ENCODE data around the gene MACROH2A2. TPM values are rescaled to one million over a fixed set of nuclear protein-coding genes. Genes with fewer than 3 reads are reported as not detected.

MACROH2A2 gene
- total and polyA plus RNA-seq, 10 of the 15 experiments (the other 5 are each of a cell fraction or from before 2014, with no cell fraction given), result 0.14 to 0.24 TPM; not detected in 8

- intact Hi-C loops (cut with micrococcal nuclease; ENCODE audit: unreplicated experiment) (no loop called here), in situ Hi-C loops (cut with MboI) (no loop called here)
- H3K4me3 ChIP-seq, result peak overlapping the region; percentile 83
- FAIRE-seq, result no peak
- H3K4me1 ChIP-seq (ENCODE audit: control insufficient read depth, insufficient read depth, low read length), result peaks cover 18% of the 10 kb centered on the region
- BruUV-seq (replicated peaks), result no TSS peak
- RAD21 ChIA-PET (ENCODE audit: unreplicated experiment), result no interaction called here
- peak overlapping the region; percentile 96 for H3K9ac ChIP-seq (ENCODE audit: control insufficient read depth, insufficient read depth, low read length)
- peak overlapping the region; percentile 97 for H3K4me2 ChIP-seq (ENCODE audit: control insufficient read depth, insufficient read depth)
- CTCF ChIA-PET, result interaction anchor here (0.9 to 4.0 kb wide), 3 partner anchors 14 to 22 kb away, joined by 3 to 42 read pairs (median 4); partner anchors contain the start of gene TYSND1
- peaks cover 29% of the 10 kb centered on the region for H3K79me2 ChIP-seq (ENCODE audit: control insufficient read depth, insufficient read depth, low read length)
- POLR2A ChIA-PET, result no interaction called here
- H3K27me3 ChIP-seq (replicated peaks in 1 of 2; ENCODE audit: control insufficient read depth in 2 of 2, insufficient read depth in 2 of 2, low read length in 1 of 2), result no peaks in the 10 kb centered on the region
- 93% methylated on average over 10 of the region's 10 CpGs for WGBS (ENCODE audit: insufficient coverage, insufficient replicate concordance, low lambda C conversion rate, missing lambda C conversion rate)
- SMC1A ChIA-PET (ENCODE audit: uncharacterized antibody, unreplicated experiment), result interaction anchor here (1.0 to 2.5 kb wide), 3 partner anchors 12 to 15 kb away, joined by 3 to 11 read pairs (median 5); no protein-coding TSS in a partner anchor
- no peaks in the 10 kb centered on the region; a peak in 1 of 4 replicates for H3K36me3 ChIP-seq (ENCODE audit: control insufficient read depth in 2 of 2, insufficient read depth in 2 of 2, low read length in 1 of 2)
- TF ChIP-seq E2F8 (IDR thresholded peaks at IDR 0.05; ENCODE audit: low read depth, partially characterized antibody) (no peak), MEF2B (IDR thresholded peaks at IDR 0.05; ENCODE audit: partially characterized antibody, poor library complexity, severe bottlenecking) (peak; percentile 51), PKNOX1 (IDR thresholded peaks at IDR 0.05) (no peak), IRF5 (IDR thresholded peaks at IDR 0.05; ENCODE audit: borderline replicate concordance) (no peak)
- H2AFZ ChIP-seq (ENCODE audit: control insufficient read depth, low read depth, low read length), result no peak overlapping the region
- H3K27ac ChIP-seq (ENCODE audit: control insufficient read depth, insufficient read depth), result no peak overlapping the region
- H4K20me1 ChIP-seq (ENCODE audit: control insufficient read depth, insufficient read depth), result no peaks in the 10 kb centered on the region
- no peaks in the 10 kb centered on the region for H3K9me3 ChIP-seq (replicated peaks; ENCODE audit: control insufficient read depth, insufficient read depth, low read length)
- ATAC-seq, result no peak; the same call in 2 of the 3 replicates
- DNase-seq (ENCODE audit: low read depth, low spot score), result no peak
These were observed 78.4 kb downstream of the MACROH2A2 start for GRCh38 chr10:70130878-70131559.

Measured in GM12878 (cell line).